ENCODE measurements around the gene SKAP2. TPM values are rescaled to one million over a fixed set of nuclear protein-coding genes. Genes with fewer than 3 reads are reported as not detected.
"Not testable (repeated sequence)": the region's sequence is repeated elsewhere in the genome, so short reads cannot be mapped to it uniquely, and the experiment has no call there.

Gene SKAP2
- polyA plus RNA-seq, 3 donors: 25.0 to 27.4 (median 26.4) TPM

GRCh38 chr7:26860361-26860760 lies 4.0 kb downstream of the SKAP2 start:
- DNase-seq (ENCODE audit: extremely low read depth in 1 of 11, low read depth in 9 of 11, low spot score in 4 of 11): peak in 1 of 11 donors; percentile 57

GRCh38 chr7:26859720-26860119 lies 4.7 kb downstream of the SKAP2 start:
- DNase-seq (ENCODE audit: extremely low read depth in 1 of 11, low read depth in 9 of 11, low spot score in 4 of 11): no peak

GRCh38 chr7:26858735-26859134 lies 5.7 kb downstream of the SKAP2 start:
- no peak for DNase-seq (ENCODE audit: extremely low read depth in 1 of 11, low read depth in 9 of 11, low spot score in 4 of 11)

GRCh38 chr7:26858241-26858715 lies 6.1 kb downstream of the SKAP2 start:
- DNase-seq (ENCODE audit: extremely low read depth in 1 of 11, low read depth in 9 of 11, low spot score in 4 of 11): no peak

GRCh38 chr7:26857506-26858240 lies 6.7 kb downstream of the SKAP2 start:
- DNase-seq (ENCODE audit: extremely low read depth in 1 of 11, low read depth in 9 of 11, low spot score in 4 of 11): peak in 5 of 11 donors; percentile 45 to 71 (median 60)

- no peak for DNase-seq (ENCODE audit: extremely low read depth in 1 of 11, low read depth in 9 of 11, low spot score in 4 of 11)
Observed at GRCh38 chr7:26857170-26857505, 7.3 kb downstream of the SKAP2 start.

GRCh38 chr7:26856176-26856985 lies 8.0 kb downstream of the SKAP2 start:
- DNase-seq (ENCODE audit: extremely low read depth in 1 of 11, low read depth in 9 of 11, low spot score in 4 of 11): no peak

- no peak for DNase-seq (ENCODE audit: extremely low read depth in 1 of 11, low read depth in 9 of 11, low spot score in 4 of 11)
Observed at GRCh38 chr7:26854876-26855855, 9.2 kb downstream of the SKAP2 start.

GRCh38 chr7:26853788-26854393 lies 10.5 kb downstream of the SKAP2 start:
- DNase-seq (ENCODE audit: extremely low read depth in 1 of 11, low read depth in 9 of 11, low spot score in 4 of 11): peak in 4 of 11 donors; percentile 58 to 80 (median 70)

GRCh38 chr7:26850193-26850651 lies 14.2 kb downstream of the SKAP2 start:
- DNase-seq (ENCODE audit: extremely low read depth in 1 of 11, low read depth in 9 of 11, low spot score in 4 of 11): no peak

- DNase-seq (ENCODE audit: extremely low read depth in 1 of 11, low read depth in 9 of 11, low spot score in 4 of 11): no peak
Observed at GRCh38 chr7:26843705-26844104, 20.7 kb downstream of the SKAP2 start.

- no peak for DNase-seq (ENCODE audit: extremely low read depth in 1 of 11, low read depth in 9 of 11, low spot score in 4 of 11)
Observed at GRCh38 chr7:26842897-26843296, 21.5 kb downstream of the SKAP2 start.

GRCh38 chr7:26841003-26841739 lies 23.2 kb downstream of the SKAP2 start:
- DNase-seq (ENCODE audit: extremely low read depth in 1 of 11, low read depth in 9 of 11, low spot score in 4 of 11): no peak

- DNase-seq (ENCODE audit: extremely low read depth in 1 of 11, low read depth in 9 of 11, low spot score in 4 of 11): not testable (repeated sequence)
Observed at GRCh38 chr7:26836793-26837192, 27.6 kb downstream of the SKAP2 start.

- DNase-seq (ENCODE audit: extremely low read depth in 1 of 11, low read depth in 9 of 11, low spot score in 4 of 11): no peak
Observed at GRCh38 chr7:26815426-26815825, 49.0 kb downstream of the SKAP2 start.

- peak in 7 of 11 donors; percentile 3 to 35 (median 21) for DNase-seq (ENCODE audit: extremely low read depth in 1 of 11, low read depth in 9 of 11, low spot score in 4 of 11)
Observed at GRCh38 chr7:26813432-26813831, 51.0 kb downstream of the SKAP2 start.

- DNase-seq (ENCODE audit: extremely low read depth in 1 of 11, low read depth in 9 of 11, low spot score in 4 of 11): no peak
Observed at GRCh38 chr7:26794541-26794940, 69.8 kb downstream of the SKAP2 start.

- DNase-seq (ENCODE audit: extremely low read depth in 1 of 11, low read depth in 9 of 11, low spot score in 4 of 11): no peak
Observed at GRCh38 chr7:26792576-26792975, 71.8 kb downstream of the SKAP2 start.
